ENCODE data around the gene TMEM72. TPM values are rescaled to one million over a fixed set of nuclear protein-coding genes. Genes with fewer than 3 reads are reported as not detected.

The TMEM72 gene
- total RNA-seq, 1 experiment from 2014 or later: not detected

- no CpG with 5 or more reads among the region's 42 CpGs for WGBS (ENCODE audit: extremely low coverage, insufficient read length, low lambda C conversion rate)
- H3K9ac ChIP-seq (ENCODE audit: extremely low read depth, insufficient read length, low read length): peak overlapping the region; percentile 56
- peak overlapping the region; percentile 21 for H3T11ph ChIP-seq (ENCODE audit: low read length)
- peaks cover 3% of the 10 kb centered on the region for H4K20me1 ChIP-seq (ENCODE audit: control insufficient read depth, insufficient read depth, insufficient read length)
- peak overlapping the region; percentile 89 for H3K14ac ChIP-seq (ENCODE audit: insufficient read depth, low read length)
- peaks cover 58% of the 10 kb centered on the region for H3K27me3 Mint-ChIP-seq (ENCODE audit: low read depth)
- H2BK15ac ChIP-seq (ENCODE audit: low read depth, low read length): no peak overlapping the region
- DNase-seq: peak; percentile 94
- H2BK12ac ChIP-seq (ENCODE audit: insufficient read length, low read depth, low read length): no peak overlapping the region
- H3K4me1 Mint-ChIP-seq: peaks cover 29 to 33% of the 10 kb centered on the region in 2 experiments
- no peak overlapping the region for H3K27ac ChIP-seq (ENCODE audit: insufficient read length, low read depth, low read length)
- no peak overlapping the region for H2BK120ac ChIP-seq (ENCODE audit: low read depth, low read length, poor library complexity, severe bottlenecking)
- peak overlapping the region in 2 of 3 experiments; percentile 79 to 98; a peak in 5 of 7 replicates for H3K27ac Mint-ChIP-seq
- no peaks in the 10 kb centered on the region; a peak in 2 of 7 replicates for H3K36me3 Mint-ChIP-seq (ENCODE audit: insufficient read depth in 1 of 3, low read depth in 3 of 3)
- peak overlapping the region; percentile 93 for H3K18ac ChIP-seq (ENCODE audit: insufficient read length, low read depth, low read length)
- no peaks in the 10 kb centered on the region; the same call in 1 of the 2 replicates for H3K4me1 ChIP-seq (ENCODE audit: insufficient read depth, low read length)
- no peaks in the 10 kb centered on the region for H3K79me2 ChIP-seq (ENCODE audit: insufficient read depth, low read length)
- H3K23ac ChIP-seq (ENCODE audit: insufficient read length, low read depth, low read length): no peak overlapping the region
- no peak overlapping the region for H2BK20ac ChIP-seq (ENCODE audit: low read depth, low read length, poor library complexity, severe bottlenecking)
- H3K4me3 Mint-ChIP-seq: peak overlapping the region; percentile 82 to 83
- peaks cover 14% of the 10 kb centered on the region; the same call in 1 of the 2 replicates for H3K27me3 ChIP-seq (ENCODE audit: insufficient read depth, low read length)
- H3K79me1 ChIP-seq (ENCODE audit: insufficient read depth, low read depth, low read length, poor library complexity, severe bottlenecking): no peaks in the 10 kb centered on the region
- no peaks in the 10 kb centered on the region for H3K9me3 ChIP-seq (ENCODE audit: control insufficient read depth, low read depth, low read length)
- TF ChIP-seq CTCF (conservative IDR thresholded peaks at IDR 0.05): peak; percentile 100
- H2AFZ ChIP-seq (ENCODE audit: low read length): peak overlapping the region; percentile 93
- peaks cover 3% of the 10 kb centered on the region in 2 experiments; a peak in 3 of 5 replicates for H3K9me3 Mint-ChIP-seq
- no peak overlapping the region for H3K56ac ChIP-seq (ENCODE audit: insufficient read length, low read depth, low read length)
- no peak overlapping the region for H2AK5ac ChIP-seq (ENCODE audit: insufficient read length, low read length)
- no peak overlapping the region for H3K4ac ChIP-seq (ENCODE audit: low read depth, low read length)
- H2BK5ac ChIP-seq (ENCODE audit: insufficient read length, low read length): no peak overlapping the region
- H4K91ac ChIP-seq (ENCODE audit: insufficient read length, low read depth, low read length): no peak overlapping the region
- H4K5ac ChIP-seq (ENCODE audit: insufficient read length, low read depth, low read length): peak overlapping the region; percentile 36
- H4K8ac ChIP-seq (replicated peaks; ENCODE audit: insufficient read length, low read depth, low read length): no peak overlapping the region
- peaks cover 9% of the 10 kb centered on the region for H3K23me2 ChIP-seq (ENCODE audit: insufficient read length, low read depth, low read length, poor library complexity, severe bottlenecking)
- H3K4me2 ChIP-seq (ENCODE audit: insufficient read depth, insufficient read length, low read length): peak overlapping the region; percentile 81
Measured at GRCh38 chr10:44864637-44865288, 46.4 kb upstream of the TMEM72 start.

All from H9 (cell line).